Choroid plexus epithelial cell (primary cell): ENCODE data around the gene OCA2.

ENCODE experiments used
- DNase-seq: peaks from one replicate; pipeline ENCODE4 v3.0.0-alpha.2; 2010; ENCODE audit warnings: low read depth
- H3K4me3 ChIP-seq: 2 replicates; pipeline ENCODE4 v1.5.1; 2011; ENCODE audit warnings: low read depth, mild to moderate bottlenecking, control low read depth, low read length, moderate library complexity
- TF ChIP-seq, protein P1 (sequence below): conservative IDR thresholded peaks from 2 replicates; pipeline ENCODE4 v1.5.1; 2011; ENCODE audit warnings: low read depth, mild to moderate bottlenecking, control low read depth, inconsistent platforms, low read length, moderate library complexity

Gene OCA2

DNA sequence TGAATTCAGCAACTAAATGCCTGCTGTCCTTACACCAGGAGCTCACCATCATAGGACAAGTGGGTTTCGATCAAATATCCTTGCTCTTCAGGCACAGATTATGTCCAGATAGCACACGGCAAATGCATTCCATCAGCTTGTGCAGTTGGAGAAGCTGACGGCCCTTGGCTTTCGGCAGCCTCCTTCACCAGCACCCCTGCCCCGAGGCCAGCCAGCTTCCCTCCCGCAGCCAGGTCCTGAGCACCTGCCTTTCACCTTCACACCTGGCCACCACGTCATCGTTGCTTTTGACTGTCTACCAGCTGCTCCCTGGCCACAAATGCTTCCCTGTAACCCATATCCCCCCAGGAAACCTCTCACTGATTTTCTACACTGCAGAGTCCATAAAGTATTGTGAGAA is 355.5 kb downstream of the OCA2 start:
- DNase-seq: no peak

DNA sequence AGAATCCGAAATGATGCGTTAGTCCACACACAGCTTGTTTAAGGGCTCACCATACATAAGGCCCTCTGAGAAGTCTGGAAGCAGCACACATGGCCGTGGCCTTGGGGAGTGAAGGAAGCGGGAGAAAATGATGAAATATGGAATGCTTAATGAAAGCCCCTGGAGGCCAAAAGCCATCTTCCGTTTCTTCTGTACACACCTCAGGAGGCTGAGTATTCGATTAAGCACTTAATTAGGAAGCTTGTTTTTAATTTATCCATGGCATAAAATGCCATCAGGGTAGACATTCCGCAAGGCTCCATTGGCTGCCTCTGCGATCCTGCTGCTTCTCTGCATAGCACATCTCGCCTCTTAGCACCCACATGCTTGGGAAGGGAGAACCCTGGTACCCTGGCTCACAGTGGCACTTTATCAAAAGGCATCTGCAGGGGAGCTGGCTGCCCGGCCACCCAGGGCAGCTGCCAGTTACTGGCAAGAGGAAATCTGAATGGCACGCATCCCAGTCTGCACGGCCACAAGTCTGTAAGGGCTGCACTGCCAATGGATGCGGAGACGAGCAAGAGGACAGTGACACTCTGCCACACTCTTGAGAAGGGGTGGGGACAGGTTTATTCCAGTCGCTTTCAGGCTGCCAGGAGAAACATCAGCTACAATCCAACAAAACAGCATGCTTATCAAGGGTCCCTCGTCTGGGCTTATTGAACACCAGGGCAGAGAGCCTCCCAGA is 356.2 kb downstream of the OCA2 start:
- DNase-seq: no peak
- TF ChIP-seq, protein P1, sequence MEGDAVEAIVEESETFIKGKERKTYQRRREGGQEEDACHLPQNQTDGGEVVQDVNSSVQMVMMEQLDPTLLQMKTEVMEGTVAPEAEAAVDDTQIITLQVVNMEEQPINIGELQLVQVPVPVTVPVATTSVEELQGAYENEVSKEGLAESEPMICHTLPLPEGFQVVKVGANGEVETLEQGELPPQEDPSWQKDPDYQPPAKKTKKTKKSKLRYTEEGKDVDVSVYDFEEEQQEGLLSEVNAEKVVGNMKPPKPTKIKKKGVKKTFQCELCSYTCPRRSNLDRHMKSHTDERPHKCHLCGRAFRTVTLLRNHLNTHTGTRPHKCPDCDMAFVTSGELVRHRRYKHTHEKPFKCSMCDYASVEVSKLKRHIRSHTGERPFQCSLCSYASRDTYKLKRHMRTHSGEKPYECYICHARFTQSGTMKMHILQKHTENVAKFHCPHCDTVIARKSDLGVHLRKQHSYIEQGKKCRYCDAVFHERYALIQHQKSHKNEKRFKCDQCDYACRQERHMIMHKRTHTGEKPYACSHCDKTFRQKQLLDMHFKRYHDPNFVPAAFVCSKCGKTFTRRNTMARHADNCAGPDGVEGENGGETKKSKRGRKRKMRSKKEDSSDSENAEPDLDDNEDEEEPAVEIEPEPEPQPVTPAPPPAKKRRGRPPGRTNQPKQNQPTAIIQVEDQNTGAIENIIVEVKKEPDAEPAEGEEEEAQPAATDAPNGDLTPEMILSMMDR: no peak

More for the DNA sequence above, 355.5 kb downstream of the OCA2 start:
- TF ChIP-seq, protein P1: no peak
- H3K4me3 ChIP-seq: no peak overlapping the region

DNA sequence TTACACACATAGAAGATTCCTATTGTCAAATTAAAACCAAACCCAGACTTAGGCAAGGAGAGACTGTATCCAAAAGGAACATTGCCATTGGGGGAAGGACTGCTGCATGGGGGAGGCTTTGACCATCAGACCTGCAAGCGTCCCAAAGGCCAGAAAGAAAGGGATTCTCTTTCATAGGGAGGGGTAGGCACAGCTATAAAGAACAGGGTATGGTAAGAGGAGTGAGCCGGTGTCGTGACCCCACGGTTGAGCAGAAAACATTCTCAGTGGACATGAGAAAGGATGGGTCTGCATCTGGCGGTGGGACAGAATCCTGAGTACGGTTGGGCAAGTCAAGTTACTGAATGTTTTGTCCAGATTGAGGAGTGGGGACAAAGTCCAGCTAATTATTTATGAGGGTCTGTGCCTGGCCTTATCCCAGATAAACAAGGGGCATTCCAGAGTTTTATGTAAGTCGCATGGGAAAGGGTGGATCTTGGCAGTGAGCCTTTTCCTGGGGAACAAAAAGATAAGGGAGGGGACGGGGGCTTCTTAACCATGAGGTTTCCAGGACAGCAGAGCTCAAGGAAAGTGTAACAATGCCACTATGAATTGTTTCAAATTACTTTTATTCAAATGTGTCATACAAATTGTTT is 357.8 kb downstream of the OCA2 start:
- TF ChIP-seq, protein P1: no peak
- no peak overlapping the region for H3K4me3 ChIP-seq
- DNase-seq: no peak

More for the DNA sequence above, 356.2 kb downstream of the OCA2 start:
- H3K4me3 ChIP-seq: no peak overlapping the region

DNA sequence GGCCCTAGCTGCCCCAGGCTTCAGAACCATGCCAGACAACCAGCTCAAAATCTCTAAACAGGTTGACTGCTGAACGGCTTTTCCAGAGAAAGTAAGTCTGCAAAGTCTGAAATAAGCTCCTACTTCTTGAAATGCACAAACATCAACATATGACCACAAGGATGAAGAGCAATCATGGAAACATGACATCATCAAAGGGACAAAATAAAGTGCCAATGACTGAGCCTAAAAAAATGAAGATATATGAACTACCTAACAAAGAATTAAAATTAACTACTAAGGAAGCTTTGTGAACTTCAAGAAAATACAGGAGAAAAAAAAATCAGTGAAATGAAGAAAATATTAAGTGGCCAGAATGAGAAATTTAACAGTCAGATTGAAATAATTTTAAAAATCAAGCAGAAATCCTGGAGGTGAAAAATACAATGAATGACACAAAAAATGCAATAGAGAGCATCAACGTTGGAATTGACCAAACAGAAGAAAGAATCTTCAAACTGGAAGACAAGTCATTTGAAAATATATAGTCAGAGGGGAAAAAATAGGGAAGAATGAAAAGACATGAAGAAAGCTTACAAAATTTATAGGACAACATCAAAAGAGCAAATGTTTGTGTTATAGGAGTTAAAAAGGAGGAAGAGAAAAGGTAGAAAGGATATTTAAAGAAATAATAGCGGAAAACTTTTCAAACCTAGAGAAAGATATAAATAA is 364.2 kb downstream of the OCA2 start:
- TF ChIP-seq, protein P1: no peak
- no peak for DNase-seq
- H3K4me3 ChIP-seq: no peak overlapping the region

DNA sequence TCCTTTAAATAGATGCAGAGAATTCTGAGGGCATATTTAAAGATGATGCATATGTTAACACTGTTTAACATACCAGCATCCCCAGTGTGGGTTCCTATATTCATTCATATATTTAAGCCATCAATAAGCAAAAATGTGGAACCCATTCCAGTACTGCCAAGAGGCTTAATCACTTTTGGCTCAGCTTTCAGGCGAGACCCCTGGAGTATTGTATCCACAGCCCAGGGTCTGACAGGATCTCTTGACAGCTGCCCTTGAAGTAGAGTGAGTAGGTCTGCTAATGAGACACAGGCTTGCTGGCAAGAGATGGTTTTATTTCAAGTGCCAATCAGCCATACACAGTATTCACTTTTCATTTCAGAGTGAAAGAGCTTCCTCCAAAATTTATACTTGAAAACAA is 367.3 kb downstream of the OCA2 start:
- TF ChIP-seq, protein P1: no peak
- no peak for DNase-seq
- H3K4me3 ChIP-seq: no peak overlapping the region

DNA sequence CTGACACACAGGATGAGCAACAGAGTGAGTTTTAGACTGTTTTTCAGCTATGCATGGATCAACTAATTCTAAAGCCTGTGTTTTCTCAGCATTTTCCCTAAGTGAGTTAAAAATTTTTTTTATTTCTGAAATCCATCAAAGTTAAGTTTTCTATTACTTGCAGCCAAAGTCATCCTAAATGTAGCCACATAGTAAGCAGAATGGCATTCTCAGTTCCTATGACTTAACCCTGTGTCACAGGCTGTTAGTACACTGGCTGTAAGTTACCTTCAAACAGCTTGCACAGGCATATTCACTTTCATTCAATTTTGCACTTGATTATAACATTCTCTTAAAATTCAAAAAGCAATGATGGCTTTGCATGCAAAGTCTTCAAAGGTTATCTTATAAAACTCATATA is 368.2 kb downstream of the OCA2 start:
- TF ChIP-seq, protein P1: no peak
- no peak overlapping the region for H3K4me3 ChIP-seq
- no peak for DNase-seq
